HepG2 (cell line): ENCODE data around the gene RFX2. TPM values are rescaled to one million over a fixed set of nuclear protein-coding genes. Genes with fewer than 3 reads are reported as not detected.

Experiments used
- ARID5B ChIP-seq: IDR thresholded peaks from 2 replicates; pipeline ENCODE4 v1.4.0; 2020; ENCODE audit warnings: mild to moderate bottlenecking, missing genetic modification reagents
- PAF1 ChIP-seq: IDR thresholded peaks from 2 replicates; pipeline ENCODE4 v1.6.1; 2016; ENCODE audit warnings: missing genetic modification reagents, missing compliant biosample characterization
- PBX3 ChIP-seq: sonication (generic); formaldehyde crosslinking; IDR thresholded peaks from 2 replicates; pipeline ENCODE4 v1.8.1; 2023; ENCODE audit warnings: missing genetic modification reagents, inconsistent platforms, borderline replicate concordance
- PRMT3 ChIP-seq: sonication (generic); formaldehyde crosslinking; IDR thresholded peaks from 2 replicates; pipeline ENCODE4 v1.8.1; 2022; ENCODE audit warnings: low read depth, mild to moderate bottlenecking, moderate library complexity, missing genetic modification reagents, borderline replicate concordance
- RERE ChIP-seq: IDR thresholded peaks from 2 replicates; pipeline ENCODE4 v1.6.1; 2016; ENCODE audit warnings: low read depth, missing genetic modification reagents, missing compliant biosample characterization
- SCMH1 ChIP-seq: sonication (generic); formaldehyde crosslinking; IDR thresholded peaks from 2 replicates; pipeline ENCODE4 v1.9.0; 2021; ENCODE audit warnings: missing genetic modification reagents, mild to moderate bottlenecking, borderline replicate concordance
- SP2 ChIP-seq: sonication (generic); formaldehyde crosslinking; IDR thresholded peaks from 2 replicates; pipeline ENCODE4 v1.5.1; 2020; ENCODE audit warnings: mild to moderate bottlenecking, missing genetic modification reagents
- TRIM22 ChIP-seq: fragments of 450-650 bp; IDR thresholded peaks from 2 replicates; pipeline ENCODE4 v1.6.1; 2017
- ZNF205 ChIP-seq: IDR thresholded peaks from 2 replicates; pipeline ENCODE4 v1.6.1; 2018; ENCODE audit warnings: missing biosample characterization, missing genetic modification reagents
- ZNF24 ChIP-seq: fragments of 450-650 bp; IDR thresholded peaks from 2 replicates; pipeline ENCODE4 v1.6.1; 2017; ENCODE audit warnings: antibody characterized with exemption, mild to moderate bottlenecking
- ZNF562 ChIP-seq: sonication (generic); formaldehyde crosslinking; IDR thresholded peaks from 2 replicates; pipeline ENCODE4 v1.8.0; 2022; ENCODE audit warnings: missing genetic modification reagents, borderline replicate concordance
- ZNF878 ChIP-seq: sonication (generic); formaldehyde crosslinking; IDR thresholded peaks from 2 replicates; pipeline ENCODE4 v1.8.1; 2023; ENCODE audit warnings: mild to moderate bottlenecking, missing genetic modification reagents, moderate library complexity
- polyA plus RNA-seq, 8 experiments: library from polyadenylated mRNA; depleted of rRNA in 3 of 8; stranded (reverse) in 7 of 8; unstranded in 1 of 8; fragments of >200 nt; fragmentation: Illumina TruSeq in 4 of 8; extraction: Trizol in 4 of 8; gene quantifications; 2 replicates each; pipeline versions ENCODE4 v1.2.1 to v1.2.3, GENCODE V29; 2011 to 2016; ENCODE audit warnings: low read depth in 4 of 8, missing spikeins in 1 of 8, mixed read lengths in 1 of 8; ENCODE audit not compliant: insufficient read depth in 1 of 8
- total RNA-seq, 5 experiments: library from RNA; depleted of rRNA; stranded (reverse); fragments of >200 nt; fragmentation: Illumina TruSeq; extraction: Trizol; gene quantifications; 2 replicates each; pipeline ENCODE4 v1.2.3, GENCODE V29; 2016; ENCODE audit warnings: low read depth in 1 of 5

RFX2 gene
- total and polyA plus RNA-seq, 2 of the 13 experiments (the other 11 are each of a cell fraction or from before 2014, with no cell fraction given), result 2.8 to 3.3 TPM

- TF ChIP-seq RERE (CRISPR knock-in tag) (no peak), PBX3 (no peak), ZNF24 (no peak), ZNF562 (CRISPR knock-in tag) (no peak), PAF1 (CRISPR knock-in tag) (no peak), SCMH1 (CRISPR knock-in tag) (no peak), PRMT3 (CRISPR knock-in tag) (no peak), ARID5B (peak; percentile 15; the same call in 1 of the 2 replicates), ZNF205 (CRISPR knock-in tag) (no peak), TRIM22 (no peak), ZNF878 (CRISPR knock-in tag) (no peak), SP2 (CRISPR knock-in tag) (no peak)
These were observed 61.4 kb downstream of the RFX2 start (continued) for GRCh38 chr19:6048793-6049405.
